Stomach (tissue), 9 donors: ENCODE results near the gene CPAMD8. TPM values are rescaled to one million over a fixed set of nuclear protein-coding genes. Genes with fewer than 3 reads are reported as not detected.

Experiments used
- DNase-seq, 2 donors: peaks; one replicate each; pipeline versions ENCODE4 v3.0.0 to v3.0.0-alpha.2; 2013 to 2019
- H3K27ac ChIP-seq, 5 donors: fragments of 200-600 bp in 4 of 5; sonication (generic) in 4 of 5; one replicate each; pipeline ENCODE4 v1.5.1; 2013 to 2019; ENCODE audit warnings: mild to moderate bottlenecking in 1 of 5, moderate library complexity in 1 of 5
- H3K27me3 ChIP-seq, 3 donors: fragments of 200-600 bp; sonication (generic); one replicate each; pipeline ENCODE4 v1.5.1; 2017 to 2019; ENCODE audit warnings: mixed run types in 1 of 3
- H3K36me3 ChIP-seq, 4 donors: fragments of 200-600 bp; sonication (generic); 1 replicate in 3 of 4; 2 replicates in 1 of 4; pipeline ENCODE4 v1.5.1; 2016 to 2019
- H3K4me1 ChIP-seq, 4 donors: fragments of 200-600 bp; sonication (generic); one replicate each; pipeline ENCODE4 v1.5.1; 2016 to 2019
- H3K4me3 ChIP-seq, 4 donors: fragments of 200-600 bp; sonication (generic) in 3 of 4; one replicate each; pipeline ENCODE4 v1.5.1; 2016 to 2019; ENCODE audit warnings: mild to moderate bottlenecking in 1 of 4
- H3K9me3 ChIP-seq, 4 donors: fragments of 200-600 bp; sonication (generic); one replicate each; pipeline ENCODE4 v1.5.1; 2016 to 2019
- CTCF ChIP-seq, 7 experiments: fragments of 450-650 bp in 4 of 7; fragments of 200-600 bp in 3 of 7; sonication (generic) in 3 of 7; IDR thresholded peaks; one replicate each; pipeline ENCODE4 v1.5.1; 2016 to 2019; ENCODE audit warnings: antibody characterized with exemption in 7 of 7, control low read depth in 2 of 7, mild to moderate bottlenecking in 1 of 7
- EP300 ChIP-seq: sonication (generic); formaldehyde crosslinking; IDR thresholded peaks from one replicate; pipeline ENCODE4 v1.6.1; 2017; ENCODE audit warnings: antibody characterized with exemption
- POLR2A ChIP-seq, 4 donors: fragments of 450-650 bp; IDR thresholded peaks; one replicate each; pipeline ENCODE4 v1.6.1; 2016; ENCODE audit warnings: antibody characterized with exemption in 4 of 4, control low read depth in 2 of 4, mild to moderate bottlenecking in 1 of 4, moderate library complexity in 1 of 4
- POLR2AphosphoS5 ChIP-seq, 3 donors: sonication (generic); formaldehyde crosslinking; IDR thresholded peaks; one replicate each; pipeline ENCODE4 v1.6.1; 2016; ENCODE audit warnings: antibody characterized with exemption in 3 of 3
- WGBS, 5 donors: extraction: QIAGEN DNeasy Blood & Tissue Kit in 3 of 5; methylation state at CpG; one replicate each; pipeline versions ENCODE4 v1.1.5 to v1.1.7; 2013 to 2018; 5-methylcytosine and 5-hydroxymethylcytosine counted together
- intact Hi-C: fragments of 100-400 bp; cut with DNase I; formaldehyde crosslinking; loops from one replicate; pipeline ENCODE4 v1.15.1; 2023; ENCODE audit warnings: low total_unique reads
- polyA plus RNA-seq, 3 donors: library from polyadenylated mRNA; stranded (reverse); fragments of 200-250 nt; gene quantifications; one replicate each; pipeline ENCODE4 v1.2.3, GENCODE V29; 2013
- total RNA-seq, 5 donors: library from RNA; depleted of rRNA; stranded (reverse); fragments of >200 nt; gene quantifications; one replicate each; pipeline versions ENCODE4 v1.1.0 to v1.2.3, GENCODE V29; 2014 to 2016
- donor health status: healthy with polysubstance abuse.
- donor health status: Bipolar disorder and iron deficiency.
- donor health status: healthy.

The CPAMD8 gene
- total and polyA plus RNA-seq, 8 donors, result 0.43 to 221 (median 8.6) TPM

- DNase-seq, result no peak
- no peak overlapping the region for H3K4me3 ChIP-seq
- no peak for TF ChIP-seq POLR2A (IDR thresholded peaks at IDR 0.05)
- no peak for TF ChIP-seq POLR2AphosphoS5 (IDR thresholded peaks at IDR 0.05)
- TF ChIP-seq EP300, result no peak
- TF ChIP-seq CTCF (IDR thresholded peaks at IDR 0.05), result no peak
- intact Hi-C loops, result no loop called here
- no peaks in the 10 kb centered on the region for H3K36me3 ChIP-seq
- peaks cover 0 to 27% (median 17%) of the 10 kb centered on the region in 4 donors for H3K9me3 ChIP-seq
- H3K27ac ChIP-seq, result no peak overlapping the region
- H3K27me3 ChIP-seq, result peaks cover 0 to 11% (median 0%) of the 10 kb centered on the region in 3 donors
- 55 to 79% (median 67%) methylated on average over 2 to 5 of the region's 5 CpGs for WGBS, 5 donors
- no peaks in the 10 kb centered on the region for H3K4me1 ChIP-seq
Measured at GRCh38 chr19:16930753-16931152, 95.9 kb downstream of the CPAMD8 start.

GRCh38 chr19:16928916-16929315 is 97.7 kb downstream of the CPAMD8 start:
- Histone ChIP-seq H3K36me3 (no peaks in the 10 kb centered on the region), H3K4me1 (no peaks in the 10 kb centered on the region), H3K27ac (no peak overlapping the region), H3K4me3 (no peak overlapping the region), H3K9me3 (peaks cover 4 to 23% (median 15%) of the 10 kb centered on the region in 4 donors), H3K27me3 (peaks cover 0 to 11% (median 0%) of the 10 kb centered on the region in 3 donors)
- no peak for DNase-seq
- 92 to 95% (median 92%) methylated on average over 5 to 10 of the region's 10 CpGs for WGBS, 5 donors
- intact Hi-C loops, result no loop called here
- TF ChIP-seq EP300, result no peak
- no peak for TF ChIP-seq POLR2A (IDR thresholded peaks at IDR 0.05)
- TF ChIP-seq POLR2AphosphoS5 (IDR thresholded peaks at IDR 0.05), result no peak
- no peak for TF ChIP-seq CTCF (IDR thresholded peaks at IDR 0.05)

GRCh38 chr19:16928351-16928750 is 98.3 kb downstream of the CPAMD8 start:
- Histone ChIP-seq H3K27ac (no peak overlapping the region), H3K4me3 (no peak overlapping the region), H3K36me3 (no peaks in the 10 kb centered on the region), H3K4me1 (no peaks in the 10 kb centered on the region), H3K27me3 (peaks cover 0 to 11% (median 0%) of the 10 kb centered on the region in 3 donors), H3K9me3 (peaks cover 4 to 17% (median 12%) of the 10 kb centered on the region in 4 donors)
- TF ChIP-seq POLR2A (IDR thresholded peaks at IDR 0.05) (no peak), EP300 (no peak), CTCF (IDR thresholded peaks at IDR 0.05) (no peak), POLR2AphosphoS5 (IDR thresholded peaks at IDR 0.05) (no peak)
- WGBS, 5 donors, result 94 to 100% (median 98%) methylated on average over 2 of the region's 2 CpGs
- DNase-seq, result no peak
- intact Hi-C loops, result no loop called here

- Histone ChIP-seq H3K36me3 (no peaks in the 10 kb centered on the region), H3K4me1 (no peaks in the 10 kb centered on the region), H3K9me3 (peaks cover 4 to 14% (median 11%) of the 10 kb centered on the region in 4 donors), H3K27me3 (peaks cover 0 to 11% (median 0%) of the 10 kb centered on the region in 3 donors), H3K27ac (no peak overlapping the region), H3K4me3 (no peak overlapping the region)
- intact Hi-C loops, result no loop called here
- WGBS, 5 donors, result 91 to 96% (median 94%) methylated on average over 10 to 13 of the region's 13 CpGs
- DNase-seq, result no peak
- no peak for TF ChIP-seq CTCF (IDR thresholded peaks at IDR 0.05)
- no peak for TF ChIP-seq POLR2AphosphoS5 (IDR thresholded peaks at IDR 0.05)
- no peak for TF ChIP-seq POLR2A (IDR thresholded peaks at IDR 0.05)
- no peak for TF ChIP-seq EP300
Measured at GRCh38 chr19:16927883-16928282, 98.7 kb downstream of the CPAMD8 start.
